Lower leg skin (tissue), 3 donors: ENCODE measurements around the gene TPMT.

Experiments
- CTCF ChIP-seq, 3 donors: fragments of 450-650 bp; IDR thresholded peaks; one replicate each; pipeline ENCODE4 v1.5.1; 2016; ENCODE audit warnings: antibody characterized with exemption in 3 of 3, mild to moderate bottlenecking in 3 of 3, moderate library complexity in 2 of 3
- POLR2A ChIP-seq, 2 donors: fragments of 450-650 bp; IDR thresholded peaks; one replicate each; pipeline ENCODE4 v1.6.1; 2016 to 2017; ENCODE audit warnings: antibody characterized with exemption in 2 of 2, mild to moderate bottlenecking in 1 of 2, moderate library complexity in 1 of 2

- TF ChIP-seq CTCF (IDR thresholded peaks at IDR 0.05) (no peak), POLR2A (IDR thresholded peaks at IDR 0.05) (no peak)
Measured at GRCh38 chr6:18096423-18096822, 58.5 kb downstream of the TPMT start.
